Renal pelvis (tissue), 4 donors: ENCODE data around the gene IFNL1. TPM values are rescaled to one million over a fixed set of nuclear protein-coding genes. Genes with fewer than 3 reads are reported as not detected.
"Not testable (repeated sequence)": the region's sequence is repeated elsewhere in the genome, so short reads cannot be mapped to it uniquely, and the experiment has no call there.

Experiments used
- DNase-seq: peaks from one replicate; pipeline ENCODE4 v3.0.0-alpha.2; 2013
- polyA plus RNA-seq, 3 donors: library from polyadenylated mRNA; unstranded; fragments of 120-200 nt; gene quantifications; one replicate each; pipeline ENCODE4 v1.2.1, GENCODE V29; 2013; ENCODE audit not compliant: insufficient read length in 3 of 3

Gene IFNL1
- polyA plus RNA-seq, 3 donors: not detected

GRCh38 chr19:39308531-39309304, 12.5 kb downstream of the IFNL1 start:
- no peak for DNase-seq

- DNase-seq: not testable (repeated sequence)
Observed at GRCh38 chr19:39309305-39309670, 13.1 kb downstream of the IFNL1 start.

- no peak for DNase-seq
Observed at GRCh38 chr19:39310558-39311311, 14.5 kb downstream of the IFNL1 start.

DNA sequence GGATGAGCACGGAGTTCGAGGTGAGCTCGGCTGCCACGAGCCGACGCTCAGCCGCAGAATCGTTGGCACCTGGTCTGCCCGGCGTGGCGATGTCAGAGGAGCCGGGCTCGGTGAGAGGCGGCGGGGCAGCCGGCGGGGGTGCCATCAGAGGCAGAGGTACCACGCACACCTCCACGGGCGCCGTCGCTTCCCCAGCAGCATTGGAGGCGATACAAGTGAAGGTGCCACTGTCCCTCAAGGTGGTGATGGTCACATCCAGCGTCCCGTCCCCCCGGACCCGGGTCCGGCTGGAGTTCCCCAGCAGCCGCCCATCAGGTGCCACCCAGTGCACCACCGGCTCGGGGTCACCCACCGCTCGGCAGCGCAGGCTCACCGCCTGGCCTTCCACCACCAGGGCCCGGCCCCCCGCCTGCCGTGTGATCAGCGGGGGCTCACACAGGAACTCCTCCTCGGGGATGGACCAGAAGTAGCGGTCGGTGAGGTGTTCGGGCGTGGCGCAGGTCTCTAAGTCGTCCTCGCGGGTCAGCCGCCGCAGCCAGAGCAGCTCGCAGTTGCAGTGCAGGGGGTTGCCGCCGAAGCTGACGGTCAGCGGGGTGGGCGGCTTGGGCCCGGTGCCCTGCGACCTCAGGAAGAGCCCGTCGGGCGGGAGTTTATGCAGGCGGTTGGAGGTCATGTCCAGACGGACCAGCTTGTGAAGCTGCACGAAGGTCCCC, 18.0 kb downstream of the IFNL1 start:
- no peak for DNase-seq

GRCh38 chr19:39315933-39316332, 19.7 kb downstream of the IFNL1 start:
- DNase-seq: no peak

DNA sequence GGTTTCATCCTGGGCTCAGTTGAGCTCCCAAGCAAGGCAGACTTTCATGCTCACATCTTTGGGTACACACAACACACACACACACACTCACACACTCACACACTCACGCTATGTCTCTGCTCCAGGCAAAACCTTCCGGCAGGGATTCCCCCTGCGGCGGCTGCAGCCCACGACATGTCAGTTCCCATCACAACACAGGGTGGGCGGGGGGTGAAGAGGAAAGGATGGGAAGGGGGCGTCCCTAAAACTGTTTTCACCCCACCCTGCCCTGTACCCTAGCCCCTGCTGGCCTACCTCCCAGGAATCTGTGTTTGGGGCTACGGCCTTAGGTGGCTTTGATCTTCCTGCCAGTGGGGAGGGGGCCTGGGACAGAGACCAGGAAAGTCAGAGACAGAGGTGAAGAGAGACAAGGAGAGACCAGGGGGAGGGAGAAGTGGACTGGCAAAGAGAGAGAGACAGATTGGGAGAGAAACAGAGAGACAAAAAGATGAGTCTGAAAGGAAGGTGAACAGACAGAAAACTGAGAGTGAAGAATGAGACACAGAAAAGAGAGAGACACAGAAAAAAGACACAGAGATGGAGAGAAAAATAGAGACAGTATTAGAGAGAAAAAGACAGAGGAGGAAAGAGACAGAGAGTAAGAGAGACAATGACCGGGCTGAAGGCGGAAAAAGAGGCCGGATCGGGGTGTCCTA, 20.6 kb downstream of the IFNL1 start:
- no peak for DNase-seq

GRCh38 chr19:39317476-39317875, 21.3 kb downstream of the IFNL1 start:
- no peak for DNase-seq

- no peak for DNase-seq
Observed at GRCh38 chr19:39318071-39318470, 21.9 kb downstream of the IFNL1 start.

DNA sequence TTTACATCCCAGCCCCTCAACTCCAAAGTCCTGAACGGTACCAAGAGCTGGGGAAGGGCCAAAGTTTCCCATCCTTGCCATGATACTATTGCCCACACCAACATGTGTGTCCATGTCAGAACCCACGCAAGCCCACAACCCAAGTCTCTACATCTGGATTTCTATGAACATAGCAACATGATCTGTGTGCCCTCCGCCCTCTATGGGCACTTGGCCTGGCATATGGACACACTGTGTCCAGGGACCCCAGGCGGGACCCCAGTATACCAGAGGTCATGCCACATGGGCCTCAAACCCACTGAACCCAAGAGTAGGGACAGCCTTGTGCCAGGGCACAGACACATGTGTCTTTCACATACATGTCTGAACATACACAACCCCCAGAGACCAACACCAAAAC, 22.5 kb downstream of the IFNL1 start:
- DNase-seq: no peak

GRCh38 chr19:39319098-39319891, 23.1 kb downstream of the IFNL1 start:
- DNase-seq: no peak

DNA sequence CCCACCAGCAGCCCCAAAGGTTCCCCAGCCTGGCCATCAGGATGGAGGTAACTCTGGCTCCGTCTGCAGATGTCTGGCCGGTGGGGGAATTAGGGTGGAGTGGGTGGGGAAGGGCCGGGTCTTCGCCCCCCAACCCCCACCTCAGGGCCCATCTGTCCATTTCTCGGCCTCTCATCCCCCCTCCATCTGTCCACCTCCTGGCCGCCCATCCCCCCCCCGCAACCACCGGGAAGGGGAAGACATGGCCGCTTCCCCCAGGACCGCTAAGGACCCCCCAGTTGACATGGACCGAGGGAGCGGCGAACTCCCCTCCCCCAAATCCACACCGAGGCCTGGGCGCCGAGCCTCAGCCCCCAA, 23.7 kb downstream of the IFNL1 start:
- no peak for DNase-seq

DNA sequence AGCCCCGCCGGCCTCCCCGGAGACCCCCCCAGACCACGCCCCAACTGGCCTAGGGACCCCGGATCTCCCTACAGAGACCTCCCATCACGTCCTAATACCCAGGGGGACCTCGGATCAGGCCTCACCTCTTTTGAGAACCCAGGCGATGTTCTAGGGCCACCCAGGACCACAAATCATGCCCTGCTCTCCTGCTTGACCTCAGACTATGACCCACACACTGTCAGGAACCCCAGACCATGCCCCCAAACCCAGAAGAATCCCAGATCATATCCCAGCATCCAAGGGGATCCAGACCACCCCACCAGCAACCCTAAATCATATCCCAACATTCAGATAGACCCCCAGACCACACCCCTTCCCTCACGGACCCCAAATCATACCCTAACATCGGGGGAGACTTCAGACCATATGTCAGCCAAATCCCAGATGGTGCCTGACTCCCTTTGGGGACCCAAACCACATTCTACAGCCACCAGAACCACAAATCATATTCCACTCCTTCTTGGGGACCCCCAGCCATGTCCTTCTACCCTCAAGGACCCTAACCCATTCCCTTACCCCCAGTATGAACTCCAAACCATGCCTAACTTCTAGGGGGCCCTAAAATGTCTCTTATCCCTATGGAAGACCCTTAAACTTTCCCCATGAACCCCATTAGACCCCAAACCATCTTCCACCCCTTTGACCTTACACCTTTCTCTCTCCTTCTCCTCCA, 25.1 kb downstream of the IFNL1 start:
- no peak for DNase-seq

DNA sequence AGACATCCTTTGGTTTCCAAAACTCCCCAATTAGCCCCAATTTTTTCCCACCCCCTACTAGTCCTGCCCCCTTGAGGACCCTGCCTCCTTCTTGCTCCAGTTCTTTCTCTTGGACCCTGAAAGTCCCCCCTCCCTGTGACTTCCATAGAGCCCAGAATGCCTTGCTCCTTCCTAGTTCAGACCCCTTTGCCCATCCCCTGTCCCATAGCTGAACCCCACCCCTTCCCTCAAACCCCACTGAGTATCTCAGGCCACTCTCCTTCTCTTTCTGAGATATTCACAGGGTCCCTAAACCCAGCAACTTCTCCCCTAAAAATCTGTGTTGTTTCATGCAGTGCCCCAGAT, 25.6 kb downstream of the IFNL1 start:
- DNase-seq: no peak

- no peak for DNase-seq
Observed at GRCh38 chr19:39324242-39324842, 28.1 kb downstream of the IFNL1 start.

- DNase-seq: no peak
Observed at GRCh38 chr19:39325778-39326665, 29.8 kb downstream of the IFNL1 start.

DNA sequence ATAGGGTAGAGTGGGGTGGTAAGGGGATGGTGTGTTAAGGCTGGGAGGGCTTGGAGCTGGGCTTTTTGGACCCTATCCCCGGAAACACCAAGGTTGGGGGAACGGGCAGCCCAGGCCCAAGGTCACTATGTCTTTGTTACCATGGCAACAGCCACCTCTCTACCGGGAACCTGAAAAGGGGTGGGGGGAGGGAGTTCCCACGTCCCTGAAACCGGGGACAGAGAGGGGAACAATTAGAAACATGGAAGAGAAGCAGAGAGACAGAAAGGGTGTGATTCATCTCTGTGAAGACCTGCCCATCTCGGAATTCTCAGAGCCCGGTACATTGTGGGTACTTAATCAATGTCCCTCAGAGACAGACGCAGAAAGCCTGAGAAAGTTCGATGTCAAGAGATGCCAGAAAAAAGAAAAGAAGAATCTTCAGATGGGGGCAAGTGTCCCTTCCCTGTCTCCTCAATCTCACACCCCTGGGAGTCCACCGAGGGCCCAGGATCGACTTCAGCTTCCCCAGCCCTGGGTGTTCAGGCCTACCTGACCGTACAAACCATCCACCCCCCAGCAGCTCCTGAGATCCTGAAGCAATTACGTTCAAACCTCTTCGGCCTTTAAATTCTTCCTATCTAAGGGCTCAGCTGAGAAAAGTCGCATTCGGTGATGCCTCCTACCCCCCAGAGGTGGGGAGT, 31.3 kb downstream of the IFNL1 start:
- no peak for DNase-seq

DNA sequence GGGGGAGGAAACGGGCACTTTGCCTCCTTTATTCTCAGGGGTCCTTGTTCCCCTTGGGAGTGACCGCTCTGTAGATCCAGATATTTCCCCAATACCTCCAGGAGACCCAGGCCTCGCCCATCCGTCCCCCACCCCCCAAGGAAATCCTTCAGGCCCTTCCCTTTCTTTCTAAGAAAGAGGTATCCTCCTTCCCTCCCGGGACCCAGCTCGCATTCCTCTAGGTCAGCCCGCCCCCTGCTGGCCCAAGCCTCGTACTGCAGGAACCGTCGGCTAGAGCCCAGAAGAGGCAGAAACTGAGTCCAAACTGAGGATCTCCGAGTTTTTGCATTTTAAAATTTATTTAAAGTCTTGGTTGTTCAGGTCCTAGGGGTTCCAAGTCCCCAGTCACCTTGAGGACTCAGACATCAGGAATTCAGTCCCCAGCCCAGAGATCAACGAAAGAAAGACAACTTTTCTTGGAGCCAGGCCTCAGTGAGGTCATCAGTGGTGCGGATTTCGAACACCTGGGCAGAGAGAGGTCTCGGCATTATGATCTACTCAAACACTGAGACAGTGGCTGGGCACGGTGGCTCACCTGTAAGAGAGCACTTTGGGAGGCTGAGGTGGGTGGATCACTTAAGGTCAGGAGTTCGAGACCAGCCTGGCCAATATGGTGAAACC, 32.0 kb downstream of the IFNL1 start:
- peak; percentile 73 for DNase-seq

DNA sequence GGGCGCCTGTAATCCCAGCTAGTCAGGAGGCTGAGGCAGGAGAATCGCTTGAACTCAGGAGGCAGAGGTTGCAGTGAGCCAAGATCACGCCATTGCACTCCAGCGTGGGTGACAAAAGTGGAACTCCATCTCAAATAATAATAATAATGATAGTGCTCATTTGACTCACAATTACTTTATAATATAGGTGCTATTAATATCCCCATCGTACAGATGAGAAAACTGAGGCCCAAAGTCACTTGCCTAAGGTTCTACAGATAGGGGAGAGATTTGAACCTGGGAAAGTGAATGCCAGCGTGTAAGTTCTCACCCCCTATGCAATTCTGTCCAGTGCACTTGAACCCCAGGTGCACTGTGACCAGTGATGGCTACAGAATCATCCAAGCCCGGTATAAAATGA, 33.7 kb downstream of the IFNL1 start:
- no peak for DNase-seq
